RWPE1 (cell line): ENCODE measurements around the gene DUSP7.

Experiments used
- CTCF ChIA-PET: fragments of 350-600 bp; sonication (Branson Sonifier 250); formaldehyde crosslinking; extraction: SDS; loops from one replicate; lab custom pipeline; 2021; lab: Yijun Ruan, JAX
- POLR2A ChIA-PET: fragments of 400-600 bp; formaldehyde crosslinking; extraction: SDS; loops from one replicate; lab custom pipeline; 2020; ENCODE audit warnings: antibody characterized with exemption; ENCODE audit not compliant: low non-redundant PET; lab: Yijun Ruan, JAX
- DNase-seq: peaks from one replicate; pipeline ENCODE4 v3.0.0; 2012; ENCODE audit warnings: low spot score
- H3K27ac ChIP-seq: fragments of 450-650 bp; 2 replicates; pipeline ENCODE4 v1.5.1; 2017
- CTCF ChIP-seq: fragments of 450-650 bp; conservative IDR thresholded peaks from 2 replicates; pipeline ENCODE4 v1.5.1; 2017; ENCODE audit warnings: low read depth, mild to moderate bottlenecking

The DUSP7 gene

DNA sequence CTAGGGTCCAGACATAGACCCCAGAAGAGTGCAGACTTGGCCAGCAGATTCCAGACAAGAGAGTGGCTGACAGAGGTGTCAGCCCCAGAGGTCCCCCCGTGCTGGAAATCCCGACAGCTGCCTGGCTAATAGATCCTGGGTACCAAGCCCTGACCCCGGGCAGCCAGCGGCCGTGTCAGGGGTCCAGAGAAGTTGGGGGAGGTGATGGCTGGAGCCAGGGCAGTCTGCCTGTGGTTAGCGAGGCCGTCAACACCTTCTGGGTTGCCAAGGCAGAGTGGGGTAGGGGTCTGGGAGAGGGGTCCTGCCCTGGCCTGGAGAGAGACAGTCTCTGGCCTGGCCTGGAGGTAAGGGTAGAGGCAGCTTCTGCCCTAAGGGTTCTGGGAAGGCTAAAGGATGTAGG, 35.6 kb downstream of the DUSP7 start:
- POLR2A ChIA-PET = no interaction called here
- no peak for DNase-seq
- CTCF ChIA-PET = no interaction called here
- peak overlapping the region; percentile 34 for H3K27ac ChIP-seq
- TF ChIP-seq CTCF = no peak

DNA sequence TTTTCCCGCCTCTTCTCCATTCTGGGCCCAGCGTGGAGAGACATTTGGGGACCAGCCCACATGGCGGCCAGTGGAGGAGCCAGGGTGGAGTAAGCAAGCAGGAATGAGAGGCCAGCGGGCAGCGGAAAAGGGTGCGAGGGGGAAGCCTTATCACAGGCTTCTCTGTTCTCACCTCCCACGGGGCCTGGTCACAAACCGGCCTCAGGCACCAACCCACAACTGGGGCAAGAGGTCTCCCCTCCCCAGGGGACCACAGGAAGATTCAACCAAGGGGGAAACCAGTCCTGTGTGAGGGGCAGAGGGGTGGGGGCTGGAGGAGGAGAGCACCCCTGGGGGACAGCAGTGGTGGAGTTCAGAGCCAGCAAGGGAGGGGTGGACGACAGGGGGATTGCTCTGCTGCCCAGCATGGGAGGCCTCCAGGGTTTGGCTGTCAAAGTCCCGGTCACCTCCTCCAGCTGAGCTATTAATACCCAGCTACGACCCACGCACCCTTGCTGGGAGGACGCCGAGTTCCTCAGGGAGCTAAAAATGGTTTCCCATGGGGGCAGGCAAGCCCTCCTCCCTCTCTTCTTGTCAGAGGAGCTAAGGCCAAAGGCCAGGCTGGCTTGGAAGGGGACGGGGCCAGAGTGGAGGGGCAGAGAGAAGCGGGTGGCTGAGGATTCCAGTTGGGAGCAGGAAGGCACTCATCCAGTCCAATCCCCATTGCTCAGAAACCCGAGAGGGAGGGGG, 36.9 kb downstream of the DUSP7 start:
- DNase-seq = no peak
- peak overlapping the region; percentile 38 for H3K27ac ChIP-seq
- no peak for TF ChIP-seq CTCF

GRCh38 chr3:52018319-52019000, 37.9 kb downstream of the DUSP7 start:
- ChIA-PET CTCF (interaction anchor here (0.6 kb wide), 1 partner anchor 98 kb away, joined by 3 read pairs; no protein-coding TSS in a partner anchor), POLR2A (no interaction called here)
- no peak for DNase-seq
- peak overlapping the region; percentile 38 for H3K27ac ChIP-seq
- TF ChIP-seq CTCF = no peak

More for the DNA sequence above, 36.9 kb downstream of the DUSP7 start:
- POLR2A ChIA-PET = no interaction called here
- CTCF ChIA-PET = no interaction called here

GRCh38 chr3:52017586-52017985, 38.8 kb downstream of the DUSP7 start:
- POLR2A ChIA-PET = interaction anchor here (1.1 kb wide), 1 partner anchor 39 kb away, joined by 3 read pairs; the partner anchor contains the start of gene DUSP7
- DNase-seq = no peak
- H3K27ac ChIP-seq = peak overlapping the region; percentile 30
- TF ChIP-seq CTCF = no peak
- CTCF ChIA-PET = interaction anchor here (0.6 kb wide), 1 partner anchor 10 kb away, joined by 4 read pairs; no protein-coding TSS in a partner anchor

DNA sequence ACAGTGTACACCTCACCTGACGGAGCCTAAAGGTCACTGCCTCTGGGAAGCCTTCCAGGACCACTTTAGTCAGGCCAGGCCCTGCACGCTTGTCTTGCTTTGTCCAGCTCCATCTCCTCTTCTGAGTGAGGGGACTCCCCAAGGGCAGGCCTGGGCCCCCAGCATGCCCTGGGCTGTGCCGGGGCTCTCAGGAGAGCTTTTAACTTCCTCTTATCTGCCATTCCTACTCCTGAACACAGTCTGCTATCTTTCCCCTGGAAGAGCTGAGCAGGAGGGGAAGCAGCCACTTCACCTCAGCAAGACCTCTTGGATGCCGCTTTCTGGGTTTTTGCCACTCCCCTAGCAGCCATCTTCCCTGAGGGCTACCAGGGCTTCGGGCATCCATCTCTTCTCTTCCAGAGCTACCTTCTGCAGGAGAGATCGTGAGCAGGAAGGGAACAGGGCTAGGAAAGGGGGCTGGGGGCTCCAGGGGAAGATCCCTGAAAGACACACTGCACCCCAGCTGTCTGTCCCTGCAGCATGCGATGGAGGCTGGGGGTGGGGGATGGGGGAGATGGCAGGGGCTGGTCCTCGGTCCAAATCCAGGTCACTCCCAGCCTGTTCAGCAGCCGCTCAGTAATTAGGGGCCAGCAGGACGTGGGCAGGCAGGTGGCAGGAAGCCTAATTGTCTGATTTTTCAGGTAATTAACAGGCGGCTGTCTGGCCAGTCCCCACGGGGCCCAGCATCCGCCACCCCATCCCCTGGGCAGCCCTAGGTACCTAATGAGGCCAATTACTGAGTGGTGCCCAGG, 40.7 kb downstream of the DUSP7 start:
- H3K27ac ChIP-seq = peak overlapping the region; percentile 26
- no peak for TF ChIP-seq CTCF
- ChIA-PET CTCF (interaction anchor here (0.7 kb wide), 1 partner anchor 38 kb away, joined by 3 read pairs; no protein-coding TSS in a partner anchor), POLR2A (no interaction called here)
- no peak for DNase-seq

DNA sequence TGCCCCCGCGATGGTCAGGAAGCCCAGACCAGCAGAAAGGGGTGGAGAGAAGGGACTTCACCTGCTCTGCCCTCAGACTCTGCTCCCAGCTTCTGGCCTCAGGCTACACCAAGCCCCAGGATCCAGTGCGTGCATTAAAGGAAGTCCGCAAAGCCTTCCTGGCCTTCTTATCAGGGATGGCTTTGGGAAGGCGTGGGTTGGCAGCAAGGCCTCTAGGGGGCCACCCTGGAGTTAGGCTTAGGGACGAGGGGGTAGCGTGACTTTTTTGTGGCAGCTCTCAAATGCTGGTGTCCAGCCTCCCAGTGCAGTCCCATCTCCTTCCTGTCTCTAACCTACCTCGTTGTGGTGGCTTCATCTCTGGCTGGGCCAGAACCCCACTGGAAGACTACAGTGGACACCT, 41.8 kb downstream of the DUSP7 start:
- POLR2A ChIA-PET = no interaction called here
- no peak for TF ChIP-seq CTCF
- DNase-seq = no peak
- CTCF ChIA-PET = no interaction called here
- peak overlapping the region; percentile 26 for H3K27ac ChIP-seq
